PC-9 (cell line): Measurements from ENCODE around the gene DNAJB13. TPM values are rescaled to one million over a fixed set of nuclear protein-coding genes. Genes with fewer than 3 reads are reported as not detected.

Source experiments
- BruUV-seq: library from RNA; stranded (reverse); fragments of 400-500 nt; replicated peaks from 2 replicates; lab custom pipeline; 2021; lab: Mats Ljungman, UMichigan
- CTCF ChIA-PET: fragments of 300-600 bp; sonication (Branson Sonifier 250); formaldehyde crosslinking; loops from one replicate; lab custom pipeline; 2022; ENCODE audit warnings: antibody characterized with exemption; lab: Charles Lee
- POLR2A ChIA-PET: fragments of 300-600 bp; sonication (Branson Sonifier 250); formaldehyde crosslinking; loops from one replicate; lab custom pipeline; 2022; ENCODE audit warnings: antibody characterized with exemption; ENCODE audit not compliant: unreplicated experiment; lab: Charles Lee
- DNase-seq, 2 experiments: peaks; one replicate each; pipeline versions ENCODE4 v3.0.0 to v3.0.0-alpha.2; 2015 to 2022; ENCODE audit warnings: mixed read lengths in 1 of 2
- H2AFZ ChIP-seq: fragments of 200-600 bp; sonication (generic); 2 replicates; pipeline ENCODE4 v1.8.1; 2017; ENCODE audit warnings: antibody characterized with exemption
- H3F3A ChIP-seq: fragments of 200-600 bp; sonication (generic); 2 replicates; pipeline ENCODE4 v1.8.1; 2017; ENCODE audit warnings: antibody characterized with exemption, mild to moderate bottlenecking, low read depth; ENCODE audit not compliant: insufficient read depth
- H3K27ac ChIP-seq: fragments of 200-600 bp; sonication (generic); 2 replicates; pipeline ENCODE4 v1.6.1; 2016; ENCODE audit warnings: mixed run types
- H3K27me3 ChIP-seq: fragments of 200-600 bp; sonication (generic); 2 replicates; pipeline ENCODE4 v1.6.1; 2016; ENCODE audit warnings: low read depth, mixed run types; ENCODE audit not compliant: insufficient read depth
- H3K36me3 ChIP-seq: fragments of 200-600 bp; sonication (generic); 2 replicates; pipeline ENCODE4 v1.6.1; 2016; ENCODE audit warnings: low read depth, mixed run types
- H3K4me1 ChIP-seq: fragments of 200-600 bp; sonication (generic); replicated peaks from 2 replicates; pipeline ENCODE4 v1.6.1; 2016; ENCODE audit warnings: mixed run types; ENCODE audit not compliant: insufficient read depth
- H3K4me2 ChIP-seq: fragments of 200-600 bp; sonication (generic); 2 replicates; pipeline ENCODE4 v1.6.1; 2017; ENCODE audit warnings: mixed run types
- H3K4me3 ChIP-seq: fragments of 200-600 bp; sonication (generic); 2 replicates; pipeline ENCODE4 v1.6.1; 2016; ENCODE audit warnings: mixed run types
- H3K79me2 ChIP-seq: fragments of 200-600 bp; sonication (generic); 2 replicates; pipeline ENCODE4 v1.6.1; 2017; ENCODE audit warnings: low read depth, mixed run types
- H3K9me2 ChIP-seq: fragments of 200-600 bp; sonication (generic); 2 replicates; pipeline ENCODE4 v1.8.1; 2017; ENCODE audit warnings: mild to moderate bottlenecking; ENCODE audit not compliant: insufficient read depth
- H3K9me3 ChIP-seq: fragments of 200-600 bp; sonication (generic); 2 replicates; pipeline ENCODE4 v1.8.1; 2016; ENCODE audit warnings: low read depth; ENCODE audit not compliant: insufficient read depth
- H4K20me1 ChIP-seq: fragments of 200-600 bp; sonication (generic); 2 replicates; pipeline ENCODE4 v1.8.1; 2017; ENCODE audit not compliant: insufficient read depth
- CTCF ChIP-seq: fragments of 200-600 bp; sonication (generic); conservative IDR thresholded peaks from 2 replicates; pipeline ENCODE4 v1.6.1; 2017; ENCODE audit warnings: mixed run types, antibody characterized with exemption, mild to moderate bottlenecking, moderate library complexity
- EZH2 ChIP-seq: fragments of 200-600 bp; sonication (generic); IDR thresholded peaks from 2 replicates; pipeline ENCODE4 v1.8.0; 2017; ENCODE audit warnings: antibody characterized with exemption, low read depth
- intact Hi-C: fragments of 100-400 bp; cut with micrococcal nuclease; formaldehyde crosslinking; loops from one replicate; pipeline ENCODE4 v1.10.0; 2022; ENCODE audit not compliant: unreplicated experiment
- total RNA-seq: library from RNA; stranded (reverse); gene quantifications from 2 replicates; pipeline ENCODE4 v1.2.3, GENCODE V29; 2021

Gene DNAJB13
- total RNA-seq, 1 experiment from 2014 or later: 0.79 TPM

- Histone ChIP-seq H2AFZ (no peak overlapping the region), H3K79me2 (peaks cover 17% of the 10 kb centered on the region), H3K27me3 (no peaks in the 10 kb centered on the region), H4K20me1 (no peaks in the 10 kb centered on the region), H3K36me3 (peaks cover 6% of the 10 kb centered on the region; the same call in 1 of the 2 replicates), H3F3A (peaks cover 11% of the 10 kb centered on the region; the same call in 1 of the 2 replicates), H3K4me1 (peaks cover 36% of the 10 kb centered on the region), H3K27ac (no peak overlapping the region), H3K4me2 (peak overlapping the region; percentile 91), H3K9me3 (no peaks in the 10 kb centered on the region), H3K4me3 (peak overlapping the region; percentile 70; the same call in 1 of the 2 replicates), H3K9me2 (no peaks in the 10 kb centered on the region)
- TF ChIP-seq CTCF (no peak), EZH2 (no peak)
- intact Hi-C loops: loop anchor here (5.0 kb wide), 2 partner anchors 46 to 111 kb away; no protein-coding TSS in a partner anchor
- BruUV-seq: no TSS peak
- DNase-seq: no peak
- ChIA-PET CTCF (no interaction called here), POLR2A (interaction anchor here (0.6 kb wide), 1 partner anchor 88 kb away, joined by 6 read pairs; no protein-coding TSS in a partner anchor)
Measured at GRCh38 chr11:73981051-73981805, 30.4 kb downstream of the DNAJB13 start.

GRCh38 chr11:73982595-73982989 is 31.8 kb downstream of the DNAJB13 start, which contains the start of gene UCP2:
TSS of gene UCP2 (minus strand) at chr11:73982843. CDS start at chr11:73978378, 4,465 bp downstream.
- H2AFZ ChIP-seq: peak within 1 kb of the TSS; percentile 88
- intact Hi-C loops: loop anchor here (5.0 kb wide), 2 partner anchors 45 to 110 kb away; no protein-coding TSS in a partner anchor
- H3F3A ChIP-seq: peaks cover 14% of the 10 kb centered on the region; the same call in 1 of the 2 replicates
- no peak for TF ChIP-seq EZH2
- no peak for TF ChIP-seq CTCF
- no peaks in the 10 kb centered on the region for H3K27me3 ChIP-seq
- H3K36me3 ChIP-seq: peaks cover 3% of the 10 kb centered on the region; the same call in 1 of the 2 replicates
- H3K4me2 ChIP-seq: peak within 1 kb of the TSS; percentile 91
- H3K27ac ChIP-seq: peak within 1 kb of the TSS; percentile 73
- H3K4me3 ChIP-seq: peak within 1 kb of the TSS; percentile 70
- BruUV-seq: no TSS peak
- peaks cover 36% of the 10 kb centered on the region for H3K4me1 ChIP-seq
- CTCF ChIA-PET: interaction anchor here (0.6 to 0.9 kb wide), 2 partner anchors 20 to 73 kb away, joined by 3 read pairs; no protein-coding TSS in a partner anchor
- no peaks in the 10 kb centered on the region for H4K20me1 ChIP-seq
- peak in 1 of 2 experiments; percentile 89 for DNase-seq
- H3K79me2 ChIP-seq: peaks cover 17% of the 10 kb centered on the region
- POLR2A ChIA-PET: interaction anchor here (0.6 to 0.9 kb wide), 6 partner anchors 16 to 189 kb away, joined by 3 to 9 read pairs (median 6); partner anchors contain the start of gene PPME1
- H3K9me3 ChIP-seq: no peaks in the 10 kb centered on the region
- H3K9me2 ChIP-seq: no peaks in the 10 kb centered on the region

GRCh38 chr11:73982990-73983740 is 32.3 kb downstream of the DNAJB13 start:
- POLR2A ChIA-PET: interaction anchor here (0.6 to 0.9 kb wide), 5 partner anchors 17 to 188 kb away, joined by 3 to 9 read pairs (median 6); partner anchors contain the start of gene PPME1
- intact Hi-C loops: loop anchor here (1.0 to 5.0 kb wide), 4 partner anchors 44 to 188 kb away; partner anchors contain the start of genes C2CD3 and PPME1
- H3K27ac ChIP-seq: peak overlapping the region; percentile 73
- H3K4me2 ChIP-seq: peak overlapping the region; percentile 91
- TF ChIP-seq CTCF (no peak), EZH2 (no peak)
- peaks cover 36% of the 10 kb centered on the region for H3K4me1 ChIP-seq
- peaks cover 14% of the 10 kb centered on the region; the same call in 1 of the 2 replicates for H3F3A ChIP-seq
- BruUV-seq: no TSS peak
- peak; percentile 90 to 96 for DNase-seq
- H2AFZ ChIP-seq: peak overlapping the region; percentile 88
- peaks cover 17% of the 10 kb centered on the region for H3K79me2 ChIP-seq
- H3K36me3 ChIP-seq: no peaks in the 10 kb centered on the region
- H3K9me2 ChIP-seq: no peaks in the 10 kb centered on the region
- H3K4me3 ChIP-seq: peak overlapping the region; percentile 70
- no peaks in the 10 kb centered on the region for H3K9me3 ChIP-seq
- CTCF ChIA-PET: interaction anchor here (0.6 to 0.9 kb wide), 2 partner anchors 21 to 72 kb away, joined by 3 read pairs; no protein-coding TSS in a partner anchor
- H4K20me1 ChIP-seq: no peaks in the 10 kb centered on the region
- no peaks in the 10 kb centered on the region for H3K27me3 ChIP-seq
